GM19193 (cell line): ENCODE data around the gene LPP.

ENCODE experiments used
- POLR2A ChIP-seq: IDR thresholded peaks from 4 replicates; pipeline ENCODE4 v1.6.1; 2011; ENCODE audit not compliant: insufficient read depth, insufficient read length; ENCODE audit errors: extremely low read depth

Gene LPP

DNA sequence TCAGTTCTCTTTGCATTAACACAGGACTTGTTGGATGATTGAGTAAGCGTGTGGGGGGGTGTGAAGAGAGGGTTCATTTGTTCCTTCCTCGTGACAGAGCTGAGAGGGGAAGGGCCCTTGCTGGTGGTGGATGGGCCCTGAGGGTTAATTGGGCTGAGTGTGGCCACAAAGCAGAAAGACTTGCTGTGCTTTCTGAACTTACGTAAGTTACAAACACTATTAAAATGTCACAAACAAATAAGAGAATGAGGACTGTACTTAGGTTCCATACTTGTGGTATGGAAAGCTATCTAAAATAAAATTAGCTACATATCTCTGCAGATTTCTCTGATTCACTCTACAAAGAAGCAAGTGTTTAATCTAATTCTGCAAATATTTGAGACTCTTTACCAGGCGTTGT lies 231.3 kb downstream of the LPP start:
- TF ChIP-seq POLR2A, result no peak

DNA sequence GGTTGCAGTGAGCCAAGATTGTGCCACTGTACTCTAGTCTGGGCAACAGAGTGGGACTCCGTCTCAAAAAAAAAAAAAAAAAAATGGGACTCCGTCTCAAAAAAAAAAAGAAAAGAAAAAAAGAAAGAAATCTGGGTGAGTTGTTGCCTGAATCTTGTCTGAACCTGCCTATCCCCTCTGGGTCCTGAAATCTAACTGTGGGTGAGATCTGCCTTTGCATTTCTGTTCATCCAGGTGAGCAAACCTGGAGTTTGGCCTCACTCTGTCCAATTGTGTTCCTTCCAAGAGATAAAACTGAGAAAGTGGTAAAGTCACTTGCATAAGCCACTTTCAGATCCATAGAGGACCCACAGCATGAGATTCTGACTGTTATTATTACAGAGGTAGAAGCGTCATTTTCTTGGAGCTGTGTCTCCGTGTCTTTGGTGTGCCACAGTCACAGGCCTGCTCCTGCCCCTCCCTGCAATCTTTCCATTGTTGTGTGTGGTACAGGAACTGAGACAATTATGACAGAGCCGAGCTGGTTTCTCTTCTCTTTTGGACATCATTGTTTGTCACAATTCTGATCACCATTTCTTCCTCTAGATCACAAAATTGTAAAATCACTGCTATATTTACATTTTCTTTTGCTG lies 235.9 kb downstream of the LPP start:
- no peak for TF ChIP-seq POLR2A

DNA sequence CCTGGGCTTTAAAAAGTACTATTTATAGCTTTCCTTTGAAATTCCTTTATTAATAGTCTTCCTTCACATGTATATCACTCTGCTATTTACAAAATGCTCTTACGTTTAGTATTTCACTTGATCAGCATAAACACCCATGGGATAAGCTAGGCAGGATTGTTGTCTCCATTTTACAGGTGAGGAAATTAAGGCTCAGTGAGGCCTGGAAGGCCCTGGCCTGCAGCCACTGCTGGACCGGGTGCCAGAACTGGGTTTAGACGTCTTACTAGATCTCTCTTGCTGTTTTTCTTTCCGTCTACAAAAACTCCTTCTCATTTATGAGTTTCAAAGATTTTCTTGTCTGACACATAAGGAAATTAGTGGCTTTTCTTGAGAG lies 236.4 kb downstream of the LPP start:
- no peak for TF ChIP-seq POLR2A

DNA sequence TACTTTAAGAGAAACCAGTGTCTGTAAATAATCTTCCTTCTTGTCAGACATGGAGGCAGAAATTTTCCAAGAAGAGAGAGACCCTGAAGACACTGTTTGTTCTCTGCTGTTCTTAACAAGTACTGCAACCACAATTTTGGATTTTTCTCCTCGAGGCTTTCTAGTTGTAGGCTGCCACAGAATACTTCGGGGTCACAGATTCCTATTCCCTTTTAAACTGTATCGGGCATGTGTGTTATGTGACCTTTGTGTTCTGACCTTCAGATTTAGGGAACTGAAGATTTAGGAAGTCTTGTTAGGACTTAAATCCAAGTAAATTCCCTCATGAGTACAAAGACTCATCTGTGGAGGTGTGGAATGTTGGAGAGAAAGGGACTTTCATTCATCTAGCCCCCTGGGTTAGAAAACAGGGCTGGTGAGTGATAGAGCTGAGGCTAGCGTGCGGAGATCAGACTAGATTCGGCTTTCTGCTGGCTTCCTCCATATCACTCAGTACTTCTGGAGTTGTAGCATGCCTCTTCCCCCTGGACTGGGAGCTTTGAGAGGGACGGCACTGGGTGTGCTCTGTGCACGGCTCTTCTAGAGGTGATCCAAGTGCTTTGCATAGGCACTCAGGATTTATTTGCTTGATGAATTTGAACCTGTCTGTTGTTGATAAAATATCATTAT lies 237.0 kb downstream of the LPP start:
- TF ChIP-seq POLR2A, result no peak

DNA sequence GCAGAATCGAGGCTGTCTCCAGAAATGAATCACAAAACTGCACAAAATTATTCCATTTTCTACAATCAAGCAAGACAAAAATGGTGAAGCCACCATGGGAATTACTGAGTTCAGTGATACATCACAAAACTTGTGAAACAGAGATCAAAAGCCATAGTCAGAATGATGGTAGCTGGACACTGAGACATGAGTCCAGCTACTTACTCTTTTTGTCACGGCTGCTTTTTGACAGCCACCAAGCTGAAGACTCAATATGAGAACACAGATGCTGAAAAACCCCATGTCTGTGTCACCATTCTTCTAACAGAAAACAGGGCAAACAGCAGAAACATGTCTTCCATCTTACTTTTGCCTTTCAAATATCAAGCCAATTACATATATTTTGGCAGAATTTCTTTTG lies 237.6 kb downstream of the LPP start:
- TF ChIP-seq POLR2A, result no peak

DNA sequence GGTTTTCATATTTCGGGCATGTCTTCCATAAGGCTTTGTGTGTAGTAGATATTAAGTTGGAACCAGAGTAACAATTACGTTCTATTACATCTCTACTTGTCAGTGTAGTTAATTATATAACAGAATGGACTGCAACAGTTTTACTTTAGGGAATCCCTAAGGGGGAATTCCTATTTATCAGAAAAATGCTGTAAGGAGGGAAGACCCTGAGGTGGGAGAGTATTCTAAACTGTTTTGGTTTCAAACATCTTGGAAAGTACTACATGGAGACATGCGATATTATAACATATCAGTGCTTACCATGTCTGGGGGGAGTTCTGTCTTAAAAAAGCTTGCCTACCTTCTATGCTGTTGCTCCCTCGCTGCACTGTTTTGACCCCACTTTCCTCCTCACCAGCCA lies 238.1 kb downstream of the LPP start:
- TF ChIP-seq POLR2A, result no peak

DNA sequence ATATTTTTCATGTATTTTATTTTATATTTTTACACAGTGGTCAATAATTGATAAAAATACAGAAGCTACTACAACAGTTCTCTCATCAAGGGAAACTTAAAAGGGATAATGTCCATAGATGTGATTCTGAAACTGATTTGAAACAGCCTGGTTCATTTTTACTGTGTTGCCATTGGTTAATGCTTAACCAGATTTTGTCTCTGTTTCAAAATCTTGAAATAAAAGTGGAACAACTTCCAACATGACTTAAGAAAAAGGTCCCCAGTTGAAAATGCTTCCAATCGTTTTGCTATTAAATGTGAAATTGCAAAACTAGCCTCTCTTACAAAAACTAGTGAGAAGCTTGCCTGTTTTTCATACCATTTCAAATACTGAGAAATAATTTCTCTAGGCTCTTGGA lies 240.7 kb downstream of the LPP start:
- no peak for TF ChIP-seq POLR2A

DNA sequence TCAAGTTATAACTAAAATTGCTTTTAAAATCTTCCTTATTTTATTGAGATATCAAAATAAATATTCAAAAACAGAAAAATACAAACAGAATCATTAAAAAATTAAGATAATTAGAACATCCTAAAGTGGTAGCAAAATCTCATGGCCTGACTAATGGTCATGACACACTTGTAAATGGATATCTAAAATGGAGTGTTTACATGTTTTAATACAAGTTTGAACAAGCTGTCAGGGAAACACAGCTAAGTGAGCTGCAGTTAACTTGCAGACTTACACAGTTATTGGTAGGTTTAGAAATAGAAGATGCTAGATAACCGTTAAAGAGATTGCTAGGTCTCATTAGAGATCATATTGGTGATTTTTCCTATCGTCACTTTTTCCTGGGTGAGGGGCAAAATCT lies 242.3 kb downstream of the LPP start:
- TF ChIP-seq POLR2A, result no peak

DNA sequence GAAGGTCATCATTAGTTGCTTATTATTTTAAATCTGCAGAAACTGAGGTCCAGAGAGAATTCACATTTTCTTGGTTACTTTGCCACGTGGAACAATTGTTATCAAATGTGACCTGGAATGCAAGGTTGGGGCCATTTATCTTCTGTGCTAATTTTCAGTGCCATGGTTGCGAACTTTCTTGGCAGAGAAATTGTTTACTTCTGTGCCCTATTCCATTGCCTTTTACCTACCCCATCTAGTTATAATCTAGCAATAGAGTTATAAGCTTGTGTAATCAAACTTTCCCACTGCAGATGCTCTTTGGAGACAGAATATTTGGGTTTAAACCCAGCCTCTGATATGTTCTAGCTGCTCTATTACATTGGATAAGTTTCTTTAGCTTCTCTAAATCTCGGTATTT lies 242.9 kb downstream of the LPP start:
- TF ChIP-seq POLR2A, result no peak

DNA sequence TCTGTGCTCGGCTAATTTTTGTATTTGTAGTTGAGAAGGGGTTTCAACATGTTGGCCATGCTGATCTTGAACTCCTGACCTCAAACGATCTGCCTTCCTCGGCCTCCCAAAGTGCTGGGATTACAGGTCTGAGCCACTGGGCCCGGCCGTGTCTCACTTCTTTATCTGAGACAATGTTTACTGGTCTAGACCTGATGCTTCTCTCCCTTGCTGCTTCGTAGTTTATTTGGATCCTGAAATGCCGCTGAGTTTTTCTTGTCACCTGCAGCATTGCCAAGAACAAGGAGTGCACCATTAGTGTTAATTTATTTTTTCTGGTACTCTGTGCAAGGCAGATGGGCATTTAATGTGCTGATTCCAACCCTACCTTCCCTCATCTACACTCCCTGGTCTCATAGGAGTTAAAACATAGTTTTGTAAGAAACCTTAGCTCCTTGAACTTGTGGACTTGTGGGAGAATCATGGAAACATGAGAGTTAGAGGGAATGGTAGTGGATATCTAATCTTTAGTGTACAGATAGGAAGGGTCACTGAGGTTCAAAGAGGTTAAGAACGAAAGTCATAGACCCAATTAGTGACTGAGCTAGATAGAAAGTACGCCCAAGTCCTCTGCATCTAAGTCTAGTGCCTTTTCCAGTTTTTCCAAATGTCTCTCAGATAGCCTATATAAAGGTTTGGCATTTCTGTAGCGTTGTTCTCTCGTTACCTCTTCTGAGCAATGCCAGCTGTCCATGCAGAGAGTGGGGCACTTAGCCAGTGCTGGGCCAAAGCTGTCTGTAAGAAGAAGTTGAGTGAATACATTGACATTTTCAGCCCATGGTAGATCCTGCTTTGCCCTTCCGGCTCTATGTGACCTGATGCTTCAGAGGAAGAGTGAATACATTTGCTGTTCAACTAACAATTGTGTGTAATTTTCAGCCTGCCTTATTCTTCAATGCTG lies 244.1 kb downstream of the LPP start:
- TF ChIP-seq POLR2A, result no peak

DNA sequence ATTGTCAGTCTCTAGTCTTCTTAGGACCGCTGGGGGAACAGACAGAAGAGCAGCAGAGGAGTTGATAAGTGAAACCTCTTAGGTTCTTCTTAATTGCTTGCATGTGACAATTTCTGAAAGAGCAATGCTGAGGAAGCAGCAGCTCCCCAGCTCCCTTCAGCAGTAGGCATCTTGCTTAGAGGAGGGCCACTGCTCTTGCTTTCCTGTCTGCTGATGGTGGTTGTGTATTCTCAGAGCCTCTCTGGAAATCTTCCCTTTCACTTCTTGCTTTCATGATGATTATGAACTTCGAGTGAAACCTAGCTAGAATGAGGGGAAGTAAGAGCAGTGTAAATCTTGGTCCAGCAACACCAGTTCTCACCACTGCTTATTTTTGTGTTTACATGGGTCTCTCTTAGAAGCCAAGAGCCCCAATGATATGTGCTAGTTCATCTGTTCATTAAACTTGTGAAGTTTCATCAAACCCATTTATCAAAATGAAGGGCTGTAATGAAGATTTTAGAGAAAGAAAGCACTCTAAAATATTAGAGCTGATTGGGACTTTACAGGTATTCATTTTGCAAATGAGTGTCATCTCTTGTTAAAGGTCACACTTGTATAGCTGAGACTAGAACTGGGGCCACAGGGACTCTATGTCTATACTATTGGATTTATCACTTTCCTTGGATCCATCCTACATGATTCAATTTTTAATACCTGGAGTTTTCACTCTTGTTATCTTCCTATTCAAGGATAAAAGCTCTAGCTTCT lies 246.7 kb downstream of the LPP start:
- TF ChIP-seq POLR2A, result no peak

DNA sequence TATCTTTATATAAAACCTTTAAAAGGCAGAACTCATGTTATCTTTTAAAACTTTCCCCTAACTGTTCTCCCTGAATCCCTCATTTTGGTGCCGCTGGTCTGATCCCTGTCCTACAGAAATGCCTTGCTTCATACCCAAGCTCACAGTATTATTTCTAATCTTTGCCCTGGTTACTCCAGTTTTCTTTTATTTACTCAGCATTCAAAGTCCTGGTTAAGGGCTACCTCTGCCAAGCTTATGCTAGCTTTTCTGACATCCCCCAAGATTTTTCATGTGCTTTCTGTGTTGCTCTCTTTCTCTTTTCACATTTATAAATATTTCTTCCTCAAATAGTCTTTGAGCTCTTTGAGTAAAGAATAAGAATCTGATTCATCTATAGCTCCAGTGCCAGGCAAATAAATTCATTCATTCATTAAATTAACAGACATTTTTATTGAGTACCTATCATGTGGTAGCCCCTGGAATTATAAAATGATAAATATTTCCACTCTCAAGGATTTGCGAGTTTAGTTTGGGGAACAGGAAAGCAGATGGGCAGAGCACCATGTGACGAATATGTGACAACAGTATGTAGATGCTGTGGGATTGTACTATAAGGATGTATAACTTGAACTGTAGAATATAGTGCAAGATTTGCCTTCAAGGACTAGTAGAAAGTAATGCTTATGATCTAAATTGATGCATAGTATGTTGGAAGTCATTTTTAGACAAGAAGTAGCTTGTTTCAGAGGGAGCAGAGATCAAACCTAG lies 247.5 kb downstream of the LPP start:
- no peak for TF ChIP-seq POLR2A

DNA sequence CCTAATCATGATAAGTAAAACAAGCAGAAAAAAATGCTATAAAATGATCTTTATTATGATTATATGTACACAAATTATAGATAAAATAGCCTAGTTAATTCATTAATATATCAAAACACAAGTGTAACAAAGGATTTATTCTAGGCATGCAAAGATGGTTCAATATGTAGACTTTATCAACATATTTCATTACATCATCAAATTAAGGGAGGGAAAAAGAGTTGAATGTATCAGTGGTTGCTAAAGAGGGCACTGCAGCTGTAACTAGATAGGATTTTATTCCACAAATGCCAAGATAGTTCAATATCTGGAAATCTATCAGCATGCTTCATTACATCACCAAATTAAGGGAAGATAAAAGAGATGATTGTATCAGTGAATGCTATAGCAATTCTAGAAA lies 248.3 kb downstream of the LPP start:
- TF ChIP-seq POLR2A, result no peak

DNA sequence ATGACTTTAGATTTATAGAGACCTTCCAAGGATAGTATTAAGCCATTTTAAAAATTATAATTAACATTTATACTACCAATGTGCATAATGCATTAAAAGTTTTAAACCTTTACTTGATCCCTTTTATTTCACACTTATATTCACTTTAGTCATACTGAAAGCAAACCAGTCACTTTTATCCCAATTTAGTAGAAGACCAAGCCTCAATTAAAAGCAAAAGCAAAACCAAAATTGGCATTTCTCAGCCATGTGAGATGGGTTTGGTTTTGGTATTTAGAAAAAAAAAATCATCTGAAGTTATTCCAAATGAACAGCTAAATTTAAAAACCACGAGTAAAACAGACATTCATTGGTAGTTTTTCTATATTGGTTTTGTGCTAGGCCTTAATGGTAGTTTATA lies 249.4 kb downstream of the LPP start:
- no peak for TF ChIP-seq POLR2A
